Mammary epithelial cell (primary cell): ENCODE results near the gene LRRC32.

ENCODE experiments used
- EZH2 ChIP-seq: IDR thresholded peaks from 2 replicates; pipeline ENCODE4 v1.6.1; 2012; ENCODE audit warnings: low read length, inconsistent platforms, borderline replicate concordance
- TF ChIP-seq, protein P1 (sequence below), 2 donors: IDR thresholded peaks in 1 of 2; conservative IDR thresholded peaks in 1 of 2; 2 replicates each; pipeline ENCODE4 v1.5.1; 2011 to 2012; ENCODE audit warnings: inconsistent platforms in 2 of 2, low read length in 2 of 2, mild to moderate bottlenecking in 2 of 2, control low read depth in 1 of 2, low read depth in 1 of 2; ENCODE audit not compliant: insufficient read depth in 1 of 2; ENCODE audit errors: extremely low read depth in 1 of 2

DNA sequence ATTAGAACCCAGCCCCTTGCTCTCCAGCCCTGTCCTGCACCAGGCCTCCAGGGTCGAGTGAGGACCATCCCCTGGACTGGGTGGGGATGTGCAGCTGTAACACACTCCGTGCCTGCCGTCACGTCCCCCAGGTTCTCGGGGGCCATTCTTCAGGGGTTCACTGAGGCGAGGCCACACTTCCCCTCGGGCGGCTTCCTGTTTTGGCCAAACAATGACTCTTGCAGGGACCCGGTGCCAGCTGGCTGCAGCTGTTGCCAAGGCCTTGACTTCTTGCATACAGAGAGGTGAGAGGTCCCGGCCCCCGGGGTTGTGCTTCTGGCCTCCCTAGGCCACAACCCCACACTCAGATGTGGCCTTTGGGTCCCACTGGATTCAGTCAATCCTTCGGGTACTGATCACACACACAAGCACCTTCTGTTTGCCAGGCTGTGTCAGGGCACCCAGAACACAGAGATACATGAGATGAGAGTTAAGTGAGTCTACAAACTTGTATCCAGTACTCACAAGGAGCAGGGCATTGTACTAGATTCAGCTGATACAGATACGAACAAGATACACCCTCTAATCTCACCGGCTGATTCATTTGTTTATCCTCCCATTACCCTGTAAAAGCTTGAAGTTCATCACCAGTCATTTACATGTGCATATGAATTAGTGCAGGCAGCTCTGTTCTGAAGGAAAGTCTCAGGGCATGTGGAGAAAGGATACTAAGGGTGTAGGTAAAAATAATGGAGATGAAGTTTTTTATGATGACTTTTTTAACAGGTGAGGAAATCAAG, 32.9 kb downstream of the LRRC32 start:
- TF ChIP-seq, protein P1, sequence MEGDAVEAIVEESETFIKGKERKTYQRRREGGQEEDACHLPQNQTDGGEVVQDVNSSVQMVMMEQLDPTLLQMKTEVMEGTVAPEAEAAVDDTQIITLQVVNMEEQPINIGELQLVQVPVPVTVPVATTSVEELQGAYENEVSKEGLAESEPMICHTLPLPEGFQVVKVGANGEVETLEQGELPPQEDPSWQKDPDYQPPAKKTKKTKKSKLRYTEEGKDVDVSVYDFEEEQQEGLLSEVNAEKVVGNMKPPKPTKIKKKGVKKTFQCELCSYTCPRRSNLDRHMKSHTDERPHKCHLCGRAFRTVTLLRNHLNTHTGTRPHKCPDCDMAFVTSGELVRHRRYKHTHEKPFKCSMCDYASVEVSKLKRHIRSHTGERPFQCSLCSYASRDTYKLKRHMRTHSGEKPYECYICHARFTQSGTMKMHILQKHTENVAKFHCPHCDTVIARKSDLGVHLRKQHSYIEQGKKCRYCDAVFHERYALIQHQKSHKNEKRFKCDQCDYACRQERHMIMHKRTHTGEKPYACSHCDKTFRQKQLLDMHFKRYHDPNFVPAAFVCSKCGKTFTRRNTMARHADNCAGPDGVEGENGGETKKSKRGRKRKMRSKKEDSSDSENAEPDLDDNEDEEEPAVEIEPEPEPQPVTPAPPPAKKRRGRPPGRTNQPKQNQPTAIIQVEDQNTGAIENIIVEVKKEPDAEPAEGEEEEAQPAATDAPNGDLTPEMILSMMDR (conservative IDR thresholded peaks at IDR 0.05 in 1 of 2, IDR thresholded peaks at IDR 0.05 in 1 of 2; ENCODE audit: extremely low read depth in 1 of 2, insufficient read depth in 1 of 2, low read depth in 1 of 2, low read length in 2 of 2), result no peak
- TF ChIP-seq EZH2, result no peak
